Endodermal cell (in vitro differentiated cells): ENCODE measurements around the gene FAM210A. TPM values are rescaled to one million over a fixed set of nuclear protein-coding genes. Genes with fewer than 3 reads are reported as not detected.

Source experiments
- DNase-seq: peaks from one replicate; pipeline ENCODE4 v3.0.0-alpha.2; 2017
- H3K27ac ChIP-seq: 2 replicates; pipeline ENCODE4 v1.5.1; 2013; ENCODE audit warnings: mild to moderate bottlenecking, low read depth, low read length, moderate library complexity
- H3K27me3 ChIP-seq: 2 replicates; pipeline ENCODE4 v1.6.1; 2013; ENCODE audit warnings: mild to moderate bottlenecking, low read length, moderate library complexity; ENCODE audit not compliant: insufficient read depth, control insufficient read depth, poor library complexity, severe bottlenecking
- H3K36me3 ChIP-seq: 2 replicates; pipeline ENCODE4 v1.7.0; 2013; ENCODE audit warnings: mild to moderate bottlenecking, low read length, moderate library complexity; ENCODE audit not compliant: control insufficient read depth, insufficient read depth
- H3K4me1 ChIP-seq: one replicate; pipeline ENCODE4 v1.7.0; 2013; ENCODE audit warnings: low read length; ENCODE audit not compliant: control insufficient read depth, insufficient read depth
- H3K4me3 ChIP-seq: 2 replicates; pipeline ENCODE4 v1.5.1; 2013; ENCODE audit warnings: mild to moderate bottlenecking, low read length, moderate library complexity
- H3K9ac ChIP-seq: 2 replicates; pipeline ENCODE4 v1.6.1; 2013; ENCODE audit warnings: mild to moderate bottlenecking, low read length, moderate library complexity; ENCODE audit not compliant: poor library complexity, severe bottlenecking; ENCODE audit errors: extremely low read depth
- H3K9me3 ChIP-seq: 2 replicates; pipeline ENCODE4 v1.6.1; 2013; ENCODE audit warnings: mild to moderate bottlenecking, low read length, moderate library complexity; ENCODE audit not compliant: control insufficient read depth
- H3K27ac Mint-ChIP-seq: 2 replicates; pipeline ENCODE4 v1.8.0; 2020; ENCODE audit warnings: mixed read lengths
- H3K27me3 Mint-ChIP-seq: 2 replicates; pipeline ENCODE4 v1.8.0; 2021; ENCODE audit warnings: mild to moderate bottlenecking, mixed read lengths; ENCODE audit not compliant: insufficient read depth
- H3K36me3 Mint-ChIP-seq: 2 replicates; pipeline ENCODE4 v1.8.0; 2020; ENCODE audit warnings: low read depth, mixed read lengths
- H3K4me1 Mint-ChIP-seq: 2 replicates; pipeline ENCODE4 v1.8.0; 2020; ENCODE audit warnings: mixed read lengths
- H3K4me3 Mint-ChIP-seq: 2 replicates; pipeline ENCODE4 v1.8.0; 2020; ENCODE audit warnings: mild to moderate bottlenecking, moderate library complexity, mixed read lengths
- H3K9me3 Mint-ChIP-seq: 2 replicates; pipeline ENCODE4 v1.8.0; 2020; ENCODE audit warnings: mild to moderate bottlenecking, mixed read lengths
- CTCF ChIP-seq: fragments of 200-600 bp; sonication (generic); conservative IDR thresholded peaks from 2 replicates; pipeline ENCODE4 v1.5.0; 2021; ENCODE audit warnings: antibody characterized with exemption, mild to moderate bottlenecking
- WGBS, 2 experiments: methylation state at CpG; one replicate each; pipeline versions ENCODE4 v1.1.5 to v1.1.7; 2013; ENCODE audit warnings: missing lambda C conversion rate in 2 of 2, mixed read lengths in 1 of 2; ENCODE audit not compliant: insufficient coverage in 1 of 2, insufficient read length in 1 of 2; 5-methylcytosine and 5-hydroxymethylcytosine counted together
- total RNA-seq, 2 donors: library from RNA; stranded (reverse); fragmentation: NEBNext Ultra II Directional in 1 of 2; extraction: Animal tissue kit (Norgen Biotek cat#: 25700) in 1 of 2; gene quantifications; 2 replicates in 1 of 2; 3 replicates in 1 of 2; pipeline ENCODE4 v1.2.1, GENCODE V29; 2021

Gene FAM210A
- total RNA-seq, 2 donors from 2014 or later, result 23.2 to 27.0 TPM

- no peak overlapping the region for H3K4me3 ChIP-seq
- H3K27me3 ChIP-seq, result no peaks in the 10 kb centered on the region
- no peak for DNase-seq
- no peak for TF ChIP-seq CTCF
- H3K27me3 Mint-ChIP-seq, result no peaks in the 10 kb centered on the region
- no peak overlapping the region for H3K4me3 Mint-ChIP-seq
- no peaks in the 10 kb centered on the region for H3K36me3 ChIP-seq
- H3K27ac ChIP-seq, result no peak overlapping the region
- H3K9me3 Mint-ChIP-seq, result no peaks in the 10 kb centered on the region
- no peak overlapping the region for H3K27ac Mint-ChIP-seq
- H3K9ac ChIP-seq, result no peak overlapping the region
- H3K4me1 ChIP-seq, result no peaks in the 10 kb centered on the region
- no peaks in the 10 kb centered on the region for H3K36me3 Mint-ChIP-seq
- peaks cover 8% of the 10 kb centered on the region for H3K4me1 Mint-ChIP-seq
- no peaks in the 10 kb centered on the region for H3K9me3 ChIP-seq
- WGBS, 2 experiments, result 87 to 98% methylated on average over 4 to 11 of the region's 11 CpGs
Measured at GRCh38 chr18:13624563-13625237, 101.7 kb downstream of the FAM210A start.

- H3K36me3 ChIP-seq, result no peaks in the 10 kb centered on the region
- no peak overlapping the region for H3K4me3 ChIP-seq
- H3K9me3 ChIP-seq, result no peaks in the 10 kb centered on the region
- H3K27ac Mint-ChIP-seq, result no peak overlapping the region
- no peaks in the 10 kb centered on the region for H3K36me3 Mint-ChIP-seq
- H3K4me1 Mint-ChIP-seq, result peaks cover 8% of the 10 kb centered on the region
- WGBS, 2 experiments, result 92 to 94% methylated on average over 11 to 13 of the region's 13 CpGs
- no peak for DNase-seq
- H3K4me3 Mint-ChIP-seq, result no peak overlapping the region
- no peaks in the 10 kb centered on the region for H3K4me1 ChIP-seq
- no peaks in the 10 kb centered on the region for H3K9me3 Mint-ChIP-seq
- no peaks in the 10 kb centered on the region for H3K27me3 Mint-ChIP-seq
- no peak overlapping the region for H3K9ac ChIP-seq
- TF ChIP-seq CTCF, result no peak
- H3K27ac ChIP-seq, result no peak overlapping the region
- H3K27me3 ChIP-seq, result no peaks in the 10 kb centered on the region
Measured at GRCh38 chr18:13623871-13624270, 102.5 kb downstream of the FAM210A start.

GRCh38 chr18:13623348-13623747, 103.0 kb downstream of the FAM210A start:
- Histone ChIP-seq H3K4me3 (no peak overlapping the region), H3K4me1 (no peaks in the 10 kb centered on the region), H3K27ac (no peak overlapping the region), H3K36me3 (no peaks in the 10 kb centered on the region), H3K27me3 (no peaks in the 10 kb centered on the region), H3K9ac (no peak overlapping the region), H3K9me3 (no peaks in the 10 kb centered on the region)
- TF ChIP-seq CTCF, result no peak
- no peak for DNase-seq
- Mint-ChIP-seq H3K9me3 (no peaks in the 10 kb centered on the region), H3K27ac (no peak overlapping the region), H3K27me3 (no peaks in the 10 kb centered on the region), H3K4me1 (peaks cover 8% of the 10 kb centered on the region), H3K36me3 (no peaks in the 10 kb centered on the region), H3K4me3 (no peak overlapping the region)
- WGBS, 2 experiments, result 83 to 89% methylated on average over 10 of the region's 10 CpGs
